ENCODE data around the gene YIF1B. TPM values are rescaled to one million over a fixed set of nuclear protein-coding genes. Genes with fewer than 3 reads are reported as not detected.

YIF1B gene
- total RNA-seq, 1 donor = 50.1 TPM

- H3K4me3 ChIP-seq (ENCODE audit: low read depth, low read length) = no peak overlapping the region
- no peak for TF ChIP-seq CTCF (IDR thresholded peaks at IDR 0.05; ENCODE audit: insufficient read depth, low read depth, low read length)
These were observed 16.0 kb upstream of the YIF1B start for GRCh38 chr19:38331728-38332127.

GRCh38 chr19:38329651-38330050, 13.9 kb upstream of the YIF1B start:
- TF ChIP-seq CTCF (IDR thresholded peaks at IDR 0.05; ENCODE audit: insufficient read depth, low read depth, low read length) = no peak
- DNase-seq (ENCODE audit: low read depth) = no peak

More at GRCh38 chr19:38331728-38332127, 16.0 kb upstream of the YIF1B start:
- DNase-seq (ENCODE audit: low read depth) = no peak

GRCh38 chr19:38326591-38326990, 10.8 kb upstream of the YIF1B start:
- H3K4me3 ChIP-seq (ENCODE audit: low read depth, low read length) = no peak overlapping the region
- no peak for DNase-seq (ENCODE audit: low read depth)
- TF ChIP-seq CTCF (IDR thresholded peaks at IDR 0.05; ENCODE audit: insufficient read depth, low read depth, low read length) = no peak

More at GRCh38 chr19:38329651-38330050, 13.9 kb upstream of the YIF1B start:
- H3K4me3 ChIP-seq (ENCODE audit: low read depth, low read length) = no peak overlapping the region

GRCh38 chr19:38324431-38324830, 8.7 kb upstream of the YIF1B start:
- no peak for TF ChIP-seq CTCF (IDR thresholded peaks at IDR 0.05; ENCODE audit: insufficient read depth, low read depth, low read length)
- DNase-seq (ENCODE audit: low read depth) = no peak
- no peak overlapping the region for H3K4me3 ChIP-seq (ENCODE audit: low read depth, low read length)

GRCh38 chr19:38323291-38323690, 7.5 kb upstream of the YIF1B start:
- DNase-seq (ENCODE audit: low read depth) = no peak
- TF ChIP-seq CTCF (IDR thresholded peaks at IDR 0.05; ENCODE audit: insufficient read depth, low read depth, low read length) = no peak
- H3K4me3 ChIP-seq (ENCODE audit: low read depth, low read length) = no peak overlapping the region

GRCh38 chr19:38321646-38322196, 6.0 kb upstream of the YIF1B start:
- TF ChIP-seq CTCF (IDR thresholded peaks at IDR 0.05; ENCODE audit: insufficient read depth, low read depth, low read length) = no peak
- peak; percentile 90 for DNase-seq (ENCODE audit: low read depth)
- peak overlapping the region; percentile 73 for H3K4me3 ChIP-seq (ENCODE audit: low read depth, low read length)

- peak overlapping the region; percentile 73 for H3K4me3 ChIP-seq (ENCODE audit: low read depth, low read length)
- DNase-seq (ENCODE audit: low read depth) = no peak
- no peak for TF ChIP-seq CTCF (IDR thresholded peaks at IDR 0.05; ENCODE audit: insufficient read depth, low read depth, low read length)
These were observed 5.2 kb upstream of the YIF1B start for GRCh38 chr19:38320969-38321339.
